WI38 (cell line): Measurements from ENCODE around the gene HCFC1R1.
A peak's percentile ranks its signal among the peaks of the same experiment; 100 is the strongest.

Experiments used
- H3K4me3 ChIP-seq: 2 replicates; pipeline ENCODE4 v1.5.1; 2011; ENCODE audit warnings: low read depth, mild to moderate bottlenecking, control low read depth, low read length
- CTCF ChIP-seq: IDR thresholded peaks from 2 replicates; pipeline ENCODE4 v1.5.1; 2012; ENCODE audit warnings: low read depth, mild to moderate bottlenecking, control low read depth, low read length

The HCFC1R1 gene

GRCh38 chr16:2986623-2987188, 37.0 kb downstream of the HCFC1R1 start:
- no peak for TF ChIP-seq CTCF
- H3K4me3 ChIP-seq: no peak overlapping the region

DNA sequence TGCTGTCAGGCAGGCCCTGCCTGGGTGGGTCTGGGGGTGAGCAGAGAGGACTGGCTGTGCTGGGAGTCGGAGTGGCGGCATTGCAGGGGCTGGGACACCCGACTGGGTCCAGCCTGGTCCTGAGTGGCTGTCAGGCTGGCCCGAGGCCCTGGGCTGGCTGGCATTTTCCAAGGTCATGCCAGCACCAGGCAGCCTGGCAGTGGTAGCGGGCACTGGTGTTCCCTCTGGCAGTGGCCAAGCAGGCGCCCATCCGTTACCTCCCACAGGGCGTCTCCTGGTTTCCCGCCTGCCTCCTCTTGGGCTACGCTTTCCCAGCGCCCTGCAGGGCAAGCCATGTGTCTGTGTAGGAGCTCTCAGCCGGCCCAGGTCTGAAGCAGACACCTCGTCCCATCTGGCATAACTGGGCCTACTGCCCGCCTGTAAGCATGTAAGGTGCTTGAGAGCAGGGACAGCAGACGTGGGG, 37.8 kb downstream of the HCFC1R1 start:
- TF ChIP-seq CTCF: no peak
- H3K4me3 ChIP-seq: no peak overlapping the region

- TF ChIP-seq CTCF: no peak
- no peak overlapping the region for H3K4me3 ChIP-seq
Measured at GRCh38 chr16:2985462-2985861, 38.3 kb downstream of the HCFC1R1 start.

DNA sequence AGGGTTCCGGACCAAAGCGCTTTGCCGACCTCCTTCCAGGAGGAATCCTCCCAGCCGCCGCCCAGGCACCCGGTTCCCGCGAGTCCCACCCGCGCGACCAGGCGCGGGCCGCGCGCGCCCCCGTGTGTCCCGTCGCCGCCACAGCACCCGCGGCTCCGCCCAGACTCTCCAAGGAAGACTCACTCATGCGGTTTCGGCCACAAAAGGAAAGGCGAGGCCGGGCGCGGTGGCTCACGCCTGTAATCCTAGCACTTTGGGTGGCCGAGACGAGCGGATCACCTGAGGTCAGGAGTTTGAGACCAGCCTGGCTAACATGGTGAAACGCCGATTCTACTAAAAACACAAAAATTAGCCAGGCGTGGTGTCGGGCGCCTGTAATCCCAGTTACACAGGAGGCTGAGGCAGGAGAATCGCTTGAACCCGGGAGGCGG, 40.0 kb downstream of the HCFC1R1 start:
- H3K4me3 ChIP-seq: peak overlapping the region; percentile 37

DNA sequence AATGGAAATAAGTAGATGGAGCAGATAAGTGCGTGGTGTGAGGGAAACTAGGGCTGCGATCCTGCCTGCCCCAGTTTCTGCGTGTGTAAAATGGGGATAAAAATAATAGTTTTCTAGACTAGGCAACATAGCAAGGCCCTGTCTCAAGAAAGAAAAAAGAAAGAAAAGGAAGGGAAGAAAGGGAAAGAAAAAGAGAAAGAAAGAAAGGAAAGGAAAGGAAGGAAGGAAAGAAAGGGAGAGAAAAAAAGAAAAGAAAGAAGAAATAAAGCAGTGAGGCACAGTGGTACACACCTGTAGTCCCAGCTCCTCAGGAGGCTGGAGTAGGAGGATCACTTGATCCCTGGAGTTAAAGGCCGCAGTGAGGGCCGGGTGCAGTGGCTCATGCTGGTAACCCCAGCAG, 41.3 kb downstream of the HCFC1R1 start:
- H3K4me3 ChIP-seq: no peak overlapping the region
- TF ChIP-seq CTCF: no peak

More for the DNA sequence above, 40.0 kb downstream of the HCFC1R1 start:
- peak; percentile 76 for TF ChIP-seq CTCF

GRCh38 chr16:2981899-2982250, 41.9 kb downstream of the HCFC1R1 start:
- H3K4me3 ChIP-seq: no peak overlapping the region
- no peak for TF ChIP-seq CTCF

DNA sequence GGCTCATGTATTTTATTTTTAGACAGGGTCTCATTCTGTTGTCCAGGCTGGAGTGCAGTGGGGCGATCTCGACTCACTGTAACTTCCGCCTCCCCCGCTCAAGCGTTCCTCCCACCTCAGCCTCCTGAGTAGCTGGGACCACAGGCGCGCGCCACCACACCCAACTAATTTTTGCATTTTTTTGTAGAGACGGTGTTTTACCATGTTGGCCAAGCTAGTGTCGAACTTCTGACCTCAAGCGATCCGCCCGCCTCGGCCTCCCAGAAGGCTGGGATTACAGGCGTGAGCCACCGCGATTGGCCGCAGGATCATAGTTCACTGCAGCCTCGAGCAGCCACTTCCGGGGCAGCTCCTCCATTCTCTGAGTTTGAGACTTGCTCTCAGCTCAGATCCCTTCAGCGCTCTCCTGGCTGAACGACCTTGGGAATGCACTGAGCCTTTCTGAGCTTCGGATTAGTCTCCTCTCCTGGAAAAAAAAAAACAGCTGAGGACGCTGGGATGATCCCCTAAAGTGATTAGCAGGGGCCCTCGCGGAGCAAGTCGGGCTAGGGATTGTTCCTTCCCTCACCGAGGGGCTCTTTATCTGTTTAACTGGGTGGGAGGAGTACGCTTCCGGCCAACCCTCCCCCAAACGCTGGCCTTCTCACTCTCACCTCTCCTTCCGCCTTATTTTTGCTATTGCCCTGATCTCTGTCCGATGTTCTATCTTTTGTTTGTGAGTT, 42.4 kb downstream of the HCFC1R1 start:
- no peak for TF ChIP-seq CTCF
- H3K4me3 ChIP-seq: peak overlapping the region; percentile 74; the same call in 1 of the 2 replicates
